HepG2 (cell line): Measurements from ENCODE around the gene ZNF860. TPM values are rescaled to one million over a fixed set of nuclear protein-coding genes. Genes with fewer than 3 reads are reported as not detected.

Experiments used
- CHD2 ChIP-seq: IDR thresholded peaks from 2 replicates; pipeline ENCODE4 v1.6.1; 2011; ENCODE audit warnings: low read depth, low read length, improper control_type of control experiment
- ELF3 ChIP-seq: IDR thresholded peaks from 2 replicates; pipeline ENCODE4 v1.6.1; 2016; ENCODE audit warnings: missing genetic modification reagents, missing compliant biosample characterization
- GABPA ChIP-seq, 2 experiments: IDR thresholded peaks; 2 replicates each; pipeline ENCODE4 v1.6.1; 2011 to 2016; ENCODE audit warnings: low read depth in 2 of 2, low read length in 1 of 2, missing biosample characterization in 1 of 2, missing genetic modification characterization in 1 of 2
- GATAD2A ChIP-seq: IDR thresholded peaks from 2 replicates; pipeline ENCODE4 v1.6.1; 2016
- PPARG ChIP-seq: conservative IDR thresholded peaks from 2 replicates; pipeline ENCODE4 v1.6.1; 2016; ENCODE audit warnings: missing biosample characterization, missing genetic modification reagents
- SRSF9 ChIP-seq: fragments of 200-400 bp; formaldehyde crosslinking; IDR thresholded peaks from 2 replicates; pipeline ENCODE4 v1.6.1; 2018; ENCODE audit warnings: borderline replicate concordance, mild to moderate bottlenecking, low read depth, low read length; ENCODE audit not compliant: insufficient read depth, poor library complexity, severe bottlenecking
- ZBTB3 ChIP-seq: sonication (generic); formaldehyde crosslinking; IDR thresholded peaks from 2 replicates; pipeline ENCODE4 v1.4.0; 2020; ENCODE audit warnings: low read depth, mild to moderate bottlenecking, moderate library complexity, missing genetic modification reagents, borderline replicate concordance
- ZBTB8A ChIP-seq: sonication (generic); formaldehyde crosslinking; IDR thresholded peaks from 2 replicates; pipeline ENCODE4 v1.4.0; 2020; ENCODE audit warnings: mild to moderate bottlenecking, low read depth, missing genetic modification reagents, borderline replicate concordance
- ZNF441 ChIP-seq: sonication (generic); formaldehyde crosslinking; IDR thresholded peaks from 2 replicates; pipeline ENCODE4 v1.7.0; 2021; ENCODE audit warnings: missing genetic modification reagents, borderline replicate concordance
- ZNF549 ChIP-seq: sonication (generic); formaldehyde crosslinking; IDR thresholded peaks from 2 replicates; pipeline ENCODE4 v1.5.0; 2020; ENCODE audit warnings: missing genetic modification reagents
- polyA plus RNA-seq, 8 experiments: library from polyadenylated mRNA; depleted of rRNA in 3 of 8; stranded (reverse) in 7 of 8; unstranded in 1 of 8; fragments of >200 nt; fragmentation: Illumina TruSeq in 4 of 8; extraction: Trizol in 4 of 8; gene quantifications; 2 replicates each; pipeline versions ENCODE4 v1.2.1 to v1.2.3, GENCODE V29; 2011 to 2016; ENCODE audit warnings: low read depth in 4 of 8, missing spikeins in 1 of 8, mixed read lengths in 1 of 8; ENCODE audit not compliant: insufficient read depth in 1 of 8
- total RNA-seq, 5 experiments: library from RNA; depleted of rRNA; stranded (reverse); fragments of >200 nt; fragmentation: Illumina TruSeq; extraction: Trizol; gene quantifications; 2 replicates each; pipeline ENCODE4 v1.2.3, GENCODE V29; 2016; ENCODE audit warnings: low read depth in 1 of 5
- TF ChIP-seq, protein P1 (sequence below): sonication (generic); formaldehyde crosslinking; IDR thresholded peaks from 2 replicates; pipeline ENCODE4 v1.4.0; 2020; ENCODE audit warnings: missing genetic modification reagents, borderline replicate concordance
- TF ChIP-seq, protein P2 (sequence below): sonication (generic); formaldehyde crosslinking; IDR thresholded peaks from 2 replicates; pipeline ENCODE4 v1.4.0; 2020; ENCODE audit warnings: missing genetic modification reagents, borderline replicate concordance
- TF ChIP-seq, protein P3 (sequence below): sonication (generic); formaldehyde crosslinking; IDR thresholded peaks from 2 replicates; pipeline ENCODE4 v1.4.0; 2020; ENCODE audit warnings: low read depth, mild to moderate bottlenecking, missing genetic modification reagents
- TF ChIP-seq, protein P4 (sequence below): sonication (generic); formaldehyde crosslinking; IDR thresholded peaks from 2 replicates; pipeline ENCODE4 v1.5.1; 2020; ENCODE audit warnings: mild to moderate bottlenecking, missing genetic modification reagents, borderline replicate concordance
- TF ChIP-seq, protein P5 (sequence below): sonication (generic); formaldehyde crosslinking; IDR thresholded peaks from 2 replicates; pipeline ENCODE4 v1.5.0; 2020; ENCODE audit warnings: missing genetic modification reagents

ZNF860 gene
- total and polyA plus RNA-seq, 2 of the 13 experiments (the other 11 are each of a cell fraction or from before 2014, with no cell fraction given) = 0.55 to 0.73 TPM

DNA sequence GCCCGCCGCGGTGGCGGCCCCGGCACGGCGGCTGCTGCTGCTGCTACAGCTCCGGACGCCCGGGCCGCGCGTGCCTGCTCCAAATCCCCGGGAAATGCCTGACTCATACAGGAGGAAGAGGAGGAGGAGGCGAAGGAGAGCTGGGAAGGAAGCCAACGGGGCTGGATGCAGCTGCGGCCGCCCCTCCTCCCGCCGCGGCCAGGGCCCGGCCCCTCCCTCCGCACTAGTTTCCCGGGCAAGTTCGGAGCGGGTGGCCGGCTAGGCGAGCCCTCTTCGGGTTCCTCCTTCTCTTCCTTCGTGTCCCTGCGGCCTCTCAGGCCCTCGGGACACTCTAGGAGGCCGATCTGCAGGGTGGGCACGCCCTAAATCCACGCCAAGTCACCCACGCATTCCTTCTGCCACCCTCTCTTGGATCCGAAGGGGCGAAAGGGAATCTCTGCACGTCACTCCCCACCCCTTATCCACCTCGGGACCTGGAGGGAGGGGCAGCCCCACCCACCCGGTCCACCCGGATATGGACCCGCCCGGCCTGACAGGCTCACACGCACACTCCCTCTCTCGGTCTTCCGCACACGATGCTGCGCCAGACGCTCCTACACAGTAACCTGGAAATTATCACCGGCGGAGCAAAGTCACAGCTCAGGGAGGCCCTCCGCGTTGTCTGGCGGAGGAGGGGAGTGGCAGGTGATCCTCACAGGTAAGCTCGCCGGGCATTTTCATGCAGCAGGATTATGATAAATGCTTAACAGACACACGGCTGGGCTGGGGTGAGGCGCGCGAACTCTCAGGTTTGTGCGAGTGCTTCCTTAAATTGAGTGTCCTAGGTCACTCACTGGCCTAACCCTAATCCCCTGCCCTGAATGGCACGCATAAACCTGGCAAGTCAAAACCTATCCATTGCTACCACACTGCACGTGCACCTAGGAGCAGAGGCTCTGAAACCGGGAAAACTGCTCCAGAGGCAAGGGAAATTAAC lies at the start of gene ZNF860, which contains the start of gene OSBPL10 (continued):
- no peak for TF ChIP-seq CHD2
- TF ChIP-seq GATAD2A (CRISPR knock-in tag) = peak; percentile 56; the same call in 1 of the 2 replicates
- TF ChIP-seq ZNF549 = no peak
- TF ChIP-seq ZBTB8A (CRISPR knock-in tag) = no peak
- TF ChIP-seq, protein P1, sequence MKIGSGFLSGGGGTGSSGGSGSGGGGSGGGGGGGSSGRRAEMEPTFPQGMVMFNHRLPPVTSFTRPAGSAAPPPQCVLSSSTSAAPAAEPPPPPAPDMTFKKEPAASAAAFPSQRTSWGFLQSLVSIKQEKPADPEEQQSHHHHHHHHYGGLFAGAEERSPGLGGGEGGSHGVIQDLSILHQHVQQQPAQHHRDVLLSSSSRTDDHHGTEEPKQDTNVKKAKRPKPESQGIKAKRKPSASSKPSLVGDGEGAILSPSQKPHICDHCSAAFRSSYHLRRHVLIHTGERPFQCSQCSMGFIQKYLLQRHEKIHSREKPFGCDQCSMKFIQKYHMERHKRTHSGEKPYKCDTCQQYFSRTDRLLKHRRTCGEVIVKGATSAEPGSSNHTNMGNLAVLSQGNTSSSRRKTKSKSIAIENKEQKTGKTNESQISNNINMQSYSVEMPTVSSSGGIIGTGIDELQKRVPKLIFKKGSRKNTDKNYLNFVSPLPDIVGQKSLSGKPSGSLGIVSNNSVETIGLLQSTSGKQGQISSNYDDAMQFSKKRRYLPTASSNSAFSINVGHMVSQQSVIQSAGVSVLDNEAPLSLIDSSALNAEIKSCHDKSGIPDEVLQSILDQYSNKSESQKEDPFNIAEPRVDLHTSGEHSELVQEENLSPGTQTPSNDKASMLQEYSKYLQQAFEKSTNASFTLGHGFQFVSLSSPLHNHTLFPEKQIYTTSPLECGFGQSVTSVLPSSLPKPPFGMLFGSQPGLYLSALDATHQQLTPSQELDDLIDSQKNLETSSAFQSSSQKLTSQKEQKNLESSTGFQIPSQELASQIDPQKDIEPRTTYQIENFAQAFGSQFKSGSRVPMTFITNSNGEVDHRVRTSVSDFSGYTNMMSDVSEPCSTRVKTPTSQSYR (CRISPR knock-in tag) = peak; percentile 46; the same call in 1 of the 2 replicates
- no peak for TF ChIP-seq ZBTB3 (CRISPR knock-in tag)
- TF ChIP-seq, protein P2, sequence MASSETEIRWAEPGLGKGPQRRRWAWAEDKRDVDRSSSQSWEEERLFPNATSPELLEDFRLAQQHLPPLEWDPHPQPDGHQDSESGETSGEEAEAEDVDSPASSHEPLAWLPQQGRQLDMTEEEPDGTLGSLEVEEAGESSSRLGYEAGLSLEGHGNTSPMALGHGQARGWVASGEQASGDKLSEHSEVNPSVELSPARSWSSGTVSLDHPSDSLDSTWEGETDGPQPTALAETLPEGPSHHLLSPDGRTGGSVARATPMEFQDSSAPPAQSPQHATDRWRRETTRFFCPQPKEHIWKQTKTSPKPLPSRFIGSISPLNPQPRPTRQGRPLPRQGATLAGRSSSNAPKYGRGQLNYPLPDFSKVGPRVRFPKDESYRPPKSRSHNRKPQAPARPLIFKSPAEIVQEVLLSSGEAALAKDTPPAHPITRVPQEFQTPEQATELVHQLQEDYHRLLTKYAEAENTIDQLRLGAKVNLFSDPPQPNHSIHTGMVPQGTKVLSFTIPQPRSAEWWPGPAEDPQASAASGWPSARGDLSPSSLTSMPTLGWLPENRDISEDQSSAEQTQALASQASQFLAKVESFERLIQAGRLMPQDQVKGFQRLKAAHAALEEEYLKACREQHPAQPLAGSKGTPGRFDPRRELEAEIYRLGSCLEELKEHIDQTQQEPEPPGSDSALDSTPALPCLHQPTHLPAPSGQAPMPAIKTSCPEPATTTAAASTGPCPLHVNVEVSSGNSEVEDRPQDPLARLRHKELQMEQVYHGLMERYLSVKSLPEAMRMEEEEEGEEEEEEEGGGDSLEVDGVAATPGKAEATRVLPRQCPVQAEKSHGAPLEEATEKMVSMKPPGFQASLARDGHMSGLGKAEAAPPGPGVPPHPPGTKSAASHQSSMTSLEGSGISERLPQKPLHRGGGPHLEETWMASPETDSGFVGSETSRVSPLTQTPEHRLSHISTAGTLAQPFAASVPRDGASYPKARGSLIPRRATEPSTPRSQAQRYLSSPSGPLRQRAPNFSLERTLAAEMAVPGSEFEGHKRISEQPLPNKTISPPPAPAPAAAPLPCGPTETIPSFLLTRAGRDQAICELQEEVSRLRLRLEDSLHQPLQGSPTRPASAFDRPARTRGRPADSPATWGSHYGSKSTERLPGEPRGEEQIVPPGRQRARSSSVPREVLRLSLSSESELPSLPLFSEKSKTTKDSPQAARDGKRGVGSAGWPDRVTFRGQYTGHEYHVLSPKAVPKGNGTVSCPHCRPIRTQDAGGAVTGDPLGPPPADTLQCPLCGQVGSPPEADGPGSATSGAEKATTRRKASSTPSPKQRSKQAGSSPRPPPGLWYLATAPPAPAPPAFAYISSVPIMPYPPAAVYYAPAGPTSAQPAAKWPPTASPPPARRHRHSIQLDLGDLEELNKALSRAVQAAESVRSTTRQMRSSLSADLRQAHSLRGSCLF = no peak
- TF ChIP-seq, protein P3, sequence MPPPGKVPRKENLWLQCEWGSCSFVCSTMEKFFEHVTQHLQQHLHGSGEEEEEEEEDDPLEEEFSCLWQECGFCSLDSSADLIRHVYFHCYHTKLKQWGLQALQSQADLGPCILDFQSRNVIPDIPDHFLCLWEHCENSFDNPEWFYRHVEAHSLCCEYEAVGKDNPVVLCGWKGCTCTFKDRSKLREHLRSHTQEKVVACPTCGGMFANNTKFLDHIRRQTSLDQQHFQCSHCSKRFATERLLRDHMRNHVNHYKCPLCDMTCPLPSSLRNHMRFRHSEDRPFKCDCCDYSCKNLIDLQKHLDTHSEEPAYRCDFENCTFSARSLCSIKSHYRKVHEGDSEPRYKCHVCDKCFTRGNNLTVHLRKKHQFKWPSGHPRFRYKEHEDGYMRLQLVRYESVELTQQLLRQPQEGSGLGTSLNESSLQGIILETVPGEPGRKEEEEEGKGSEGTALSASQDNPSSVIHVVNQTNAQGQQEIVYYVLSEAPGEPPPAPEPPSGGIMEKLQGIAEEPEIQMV (CRISPR knock-in tag) = 0 out of 2 replicates have a peak, but pooled peaks have one; percentile 38
- TF ChIP-seq ELF3 (CRISPR knock-in tag) = peak; percentile 29; the same call in 1 of the 2 replicates
- no peak; the same call in 1 of the 2 replicates for TF ChIP-seq PPARG (CRISPR knock-in tag)
- no peak for TF ChIP-seq ZNF441 (CRISPR knock-in tag)
- TF ChIP-seq, protein P4, sequence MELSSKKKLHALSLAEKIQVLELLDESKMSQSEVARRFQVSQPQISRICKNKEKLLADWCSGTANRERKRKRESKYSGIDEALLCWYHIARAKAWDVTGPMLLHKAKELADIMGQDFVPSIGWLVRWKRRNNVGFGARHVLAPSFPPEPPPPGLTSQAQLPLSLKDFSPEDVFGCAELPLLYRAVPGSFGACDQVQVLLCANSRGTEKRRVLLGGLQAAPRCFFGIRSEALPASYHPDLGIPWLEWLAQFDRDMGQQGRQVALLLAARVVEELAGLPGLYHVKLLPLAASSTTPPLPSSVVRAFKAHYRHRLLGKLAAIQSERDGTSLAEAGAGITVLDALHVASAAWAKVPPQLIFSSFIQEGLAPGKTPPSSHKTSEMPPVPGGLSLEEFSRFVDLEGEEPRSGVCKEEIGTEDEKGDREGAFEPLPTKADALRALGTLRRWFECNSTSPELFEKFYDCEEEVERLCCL (CRISPR knock-in tag) = no peak
- TF ChIP-seq GABPA (IDR thresholded peaks at IDR 0.05; ENCODE audit: low read depth, low read length) = no peak
- peak; percentile 43; the same call in 1 of the 2 replicates for TF ChIP-seq GABPA (CRISPR knock-in tag; IDR thresholded peaks at IDR 0.05; ENCODE audit: low read depth)
- TF ChIP-seq, protein P5, sequence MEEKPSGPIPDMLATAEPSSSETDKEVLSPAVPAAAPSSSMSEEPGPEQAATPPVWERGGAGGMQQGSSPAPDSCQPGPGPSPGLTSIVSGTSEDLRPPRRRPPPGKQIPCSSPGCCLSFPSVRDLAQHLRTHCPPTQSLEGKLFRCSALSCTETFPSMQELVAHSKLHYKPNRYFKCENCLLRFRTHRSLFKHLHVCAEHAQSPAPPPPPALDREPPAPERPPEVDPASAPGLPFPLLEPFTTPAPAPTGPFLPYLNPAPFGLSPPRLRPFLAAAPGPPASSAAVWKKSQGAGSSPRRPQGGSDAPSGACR (CRISPR knock-in tag) = no peak
- no peak for TF ChIP-seq SRSF9
